Left forelimb (tissue), 1 donor: ENCODE measurements around the gene ACTL8.

Experiments used
- DNase-seq: peaks from one replicate; pipeline ENCODE4 v3.0.0-alpha.2; 2018; ENCODE audit warnings: low spot score

The ACTL8 gene

GRCh38 chr1:17770983-17771382 lies 15.8 kb downstream of the ACTL8 start:
- no peak for DNase-seq

- no peak for DNase-seq
These were observed 17.6 kb downstream of the ACTL8 start for GRCh38 chr1:17772615-17773212.

GRCh38 chr1:17773591-17774326 lies 18.6 kb downstream of the ACTL8 start:
- DNase-seq, result no peak

GRCh38 chr1:17774452-17774851 lies 19.3 kb downstream of the ACTL8 start:
- DNase-seq, result no peak

GRCh38 chr1:17775796-17776195 lies 20.7 kb downstream of the ACTL8 start:
- DNase-seq, result no peak

GRCh38 chr1:17776426-17776825 lies 21.3 kb downstream of the ACTL8 start:
- no peak for DNase-seq

GRCh38 chr1:17777330-17777729 lies 22.2 kb downstream of the ACTL8 start:
- DNase-seq, result no peak

GRCh38 chr1:17777818-17778217 lies 22.7 kb downstream of the ACTL8 start:
- DNase-seq, result no peak

- no peak for DNase-seq
These were observed 25.8 kb downstream of the ACTL8 start for GRCh38 chr1:17780916-17781315.

- DNase-seq, result no peak
These were observed 34.8 kb downstream of the ACTL8 start for GRCh38 chr1:17789926-17790325.

- DNase-seq, result no peak
These were observed 35.4 kb downstream of the ACTL8 start for GRCh38 chr1:17790383-17791054.

- DNase-seq, result no peak
These were observed 35.9 kb downstream of the ACTL8 start for GRCh38 chr1:17791055-17791390.

GRCh38 chr1:17791480-17791879 lies 36.3 kb downstream of the ACTL8 start:
- no peak for DNase-seq

GRCh38 chr1:17792421-17792820 lies 37.3 kb downstream of the ACTL8 start:
- DNase-seq, result no peak

- DNase-seq, result no peak
These were observed 40.1 kb downstream of the ACTL8 start for GRCh38 chr1:17795081-17795809.

- DNase-seq, result no peak
These were observed 40.9 kb downstream of the ACTL8 start for GRCh38 chr1:17795836-17796645.

- DNase-seq, result no peak
These were observed 42.3 kb downstream of the ACTL8 start for GRCh38 chr1:17797478-17797877.

- DNase-seq, result no peak
These were observed 42.9 kb downstream of the ACTL8 start for GRCh38 chr1:17798011-17798410.

- DNase-seq, result no peak
These were observed 43.8 kb downstream of the ACTL8 start for GRCh38 chr1:17798799-17799382.

- DNase-seq, result no peak
These were observed 44.5 kb downstream of the ACTL8 start for GRCh38 chr1:17799642-17800041.

GRCh38 chr1:17802164-17802563 lies 47.0 kb downstream of the ACTL8 start:
- DNase-seq, result no peak

GRCh38 chr1:17802945-17803344 lies 47.8 kb downstream of the ACTL8 start:
- no peak for DNase-seq
